ENCODE measurements around the gene BRD2. TPM values are rescaled to one million over a fixed set of nuclear protein-coding genes. Genes with fewer than 3 reads are reported as not detected.

The BRD2 gene
- 63.7 and 73.2 TPM in 2 replicates for total RNA-seq

DNA sequence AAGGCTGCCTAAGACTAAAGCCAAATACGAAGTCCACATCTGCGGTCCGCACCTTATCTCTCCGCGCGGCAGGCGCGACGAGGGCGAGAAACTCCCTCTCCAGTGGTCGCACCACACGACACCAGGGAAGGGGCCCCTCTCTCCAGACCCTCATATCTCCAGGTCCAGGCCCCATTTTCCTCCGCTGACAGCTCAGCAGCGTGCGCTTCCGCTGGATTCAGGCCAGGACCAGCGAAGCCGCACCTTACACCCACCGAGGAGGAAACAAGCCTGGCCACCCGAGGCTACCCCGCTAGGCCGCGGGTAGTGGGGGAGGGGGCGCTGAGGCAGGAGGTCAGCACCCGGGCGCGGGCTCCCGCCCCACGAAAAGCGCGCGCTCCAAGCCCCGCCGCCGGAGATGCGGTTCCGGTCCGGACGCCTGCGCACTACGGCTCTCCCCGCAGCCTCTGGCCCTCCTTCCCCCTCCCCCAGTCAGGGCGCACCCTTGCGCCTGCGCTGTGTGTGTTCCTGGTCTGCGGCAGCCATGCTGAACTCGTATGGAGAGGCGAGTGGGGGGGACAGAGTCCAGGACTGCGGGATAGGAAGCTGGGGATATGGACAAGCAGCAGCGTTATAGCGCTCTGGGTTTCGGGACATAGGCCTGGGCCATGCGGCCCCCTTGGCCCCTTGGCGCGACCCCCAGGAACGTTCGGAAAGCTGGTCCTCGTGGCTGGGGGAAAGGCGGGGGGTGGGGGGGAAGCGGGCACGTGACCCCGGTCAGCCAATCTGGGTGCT is at the start of gene BRD2:
TSS of gene BRD2 (plus strand) at position 502 of the 774 bp plus-strand sequence. CDS start 4,305 bp downstream, outside the sequence.

DNA sequence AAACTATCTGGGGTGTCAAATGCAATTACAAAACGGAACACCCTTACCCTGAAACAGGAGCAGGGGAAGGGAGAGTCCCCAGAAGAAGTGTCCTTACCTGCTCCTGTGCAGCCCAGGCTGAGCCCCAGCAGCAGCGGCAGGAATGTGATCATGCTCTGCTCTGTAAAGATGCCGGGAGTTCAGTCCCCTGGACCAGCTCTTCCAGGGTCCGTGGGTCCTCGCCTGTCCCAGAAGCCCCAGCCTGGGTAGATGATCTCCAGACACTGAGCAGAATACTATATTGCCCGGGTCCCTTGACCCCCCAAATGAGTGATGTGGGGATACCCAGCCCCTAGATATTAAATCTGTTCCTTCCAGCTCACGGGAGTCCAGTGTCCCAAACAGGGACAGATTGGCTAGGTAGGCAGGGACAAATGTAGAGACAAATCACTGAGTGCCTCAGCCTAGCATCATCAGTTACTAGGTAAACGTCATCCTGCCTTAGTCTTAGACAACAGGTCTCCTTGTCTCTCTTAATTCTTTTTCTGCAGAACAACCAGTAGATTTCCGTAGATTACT is 27.7 kb upstream of the BRD2 start, which contains the start of gene HLA-DMB:
TSS of gene HLA-DMB (minus strand) at position 373 of the 558 bp plus-strand sequence. CDS start at position 152, 221 bp downstream.

DNA sequence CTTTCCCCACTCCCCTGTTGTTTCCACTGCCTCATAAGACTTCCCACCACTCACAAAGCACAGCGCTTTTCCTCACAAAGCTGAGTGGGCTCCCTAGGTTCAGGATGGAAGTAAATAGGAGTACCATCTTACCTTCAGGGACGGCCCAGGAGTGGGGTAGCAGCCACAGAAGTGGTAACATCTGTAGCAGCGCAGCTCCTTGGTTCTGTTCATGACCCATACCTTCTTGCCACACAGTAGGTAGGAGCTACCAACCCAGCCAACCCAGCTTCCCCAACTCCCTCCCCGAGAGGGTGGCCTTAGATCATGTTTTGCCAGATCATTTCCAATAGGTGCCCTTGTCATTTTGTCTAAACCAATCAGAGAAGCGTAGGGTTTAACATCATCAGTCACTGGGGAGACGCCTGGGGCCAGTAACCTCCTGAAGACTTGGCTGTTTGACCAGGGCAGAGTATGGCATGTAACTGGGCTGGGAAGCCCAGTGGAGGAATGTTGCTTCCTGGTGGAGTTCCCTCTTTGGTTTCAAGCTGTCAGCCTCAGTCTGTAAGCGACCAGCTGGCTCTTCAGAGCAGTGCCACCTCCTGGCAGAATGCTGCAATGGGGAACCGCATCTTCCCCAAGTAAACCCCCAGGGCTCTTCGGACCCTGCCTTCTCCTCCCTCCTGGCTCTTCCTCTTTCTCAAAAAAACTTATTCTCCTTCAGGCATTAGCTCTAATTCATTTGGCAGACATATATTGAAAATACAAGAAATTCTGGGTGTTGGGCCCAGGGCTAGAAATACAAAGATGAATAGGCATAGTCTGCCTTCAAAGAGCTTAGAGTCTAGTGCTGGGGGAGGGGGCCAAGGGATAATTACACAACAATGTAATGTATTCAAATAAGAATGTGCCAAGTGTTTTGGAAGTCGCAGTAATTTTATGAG is 15.3 kb upstream of the BRD2 start, which contains the start of gene HLA-DMA:
TSS of gene HLA-DMA (minus strand) at position 281 of the 923 bp plus-strand sequence. CDS start at position 220, 61 bp downstream.

DNA sequence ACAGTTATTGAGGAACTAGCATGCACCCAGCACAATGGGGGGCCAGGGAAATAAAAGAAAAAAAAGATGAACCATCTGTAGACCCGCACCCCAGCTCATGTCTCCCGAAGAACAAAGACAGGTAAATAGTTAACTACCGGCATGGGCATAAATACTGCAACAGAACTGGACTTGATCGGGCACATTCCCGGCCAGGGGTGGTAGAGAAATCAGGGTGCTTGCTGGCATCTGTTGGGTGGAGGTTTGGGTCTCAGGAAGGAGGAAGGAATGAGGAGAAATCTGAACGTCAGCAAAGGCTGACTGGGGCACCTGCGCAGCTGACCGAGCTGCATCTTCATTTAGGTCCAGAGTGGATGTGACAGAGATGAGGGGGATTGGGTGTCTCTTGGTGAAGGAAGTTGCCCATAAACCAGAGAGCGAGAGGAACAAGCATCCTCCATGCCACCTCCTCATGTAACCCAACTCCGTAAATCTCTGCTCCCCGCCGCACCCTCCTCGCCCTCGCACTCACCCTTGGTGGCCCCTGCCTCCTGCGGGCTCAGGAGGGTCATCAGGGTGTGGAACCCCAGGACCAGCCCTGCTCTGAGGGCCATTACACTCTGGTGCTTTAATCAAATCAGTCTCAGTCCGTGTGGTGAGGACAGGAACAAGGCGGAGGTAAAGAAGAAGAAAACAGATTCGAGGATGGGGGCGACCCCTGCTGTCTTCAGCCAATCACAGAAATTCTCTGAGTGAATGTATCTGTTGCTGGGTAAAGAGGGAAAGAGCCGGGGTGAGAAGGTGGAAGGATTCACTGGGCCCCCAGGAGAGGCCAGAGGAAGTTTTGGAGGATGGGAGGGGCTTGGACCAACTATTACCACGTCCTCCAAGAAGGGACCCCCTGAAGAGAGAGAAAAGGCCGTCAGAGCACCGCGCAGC is 40.8 kb downstream of the BRD2 start, which contains the start of gene HLA-DOA:
TSS of gene HLA-DOA (minus strand) at position 648 of the 918 bp plus-strand sequence.

Other genes with a start within 250 kb of the BRD2 start
- gene HLA-DQA2, start 227.2 kb upstream of the BRD2 start, total RNA-seq = not detected in 2 replicates
- gene HLA-DQB2, start 205.1 kb upstream of the BRD2 start, total RNA-seq = not detected in 2 replicates
- gene HLA-DOB, start 151.6 kb upstream of the BRD2 start, total RNA-seq = under 0.01 and 0.28 TPM in 2 replicates
- 10.4 and 22.6 TPM in 2 replicates for gene TAP2, start 129.9 kb upstream of the BRD2 start, total RNA-seq
- gene PSMB8, start 124.5 kb upstream of the BRD2 start, total RNA-seq = 29.0 and 54.6 TPM in 2 replicates
- 62.0 and 68.2 TPM in 2 replicates for gene TAP1, start 114.9 kb upstream of the BRD2 start, total RNA-seq
- 35.2 and 52.9 TPM in 2 replicates for gene PSMB9, start 114.4 kb upstream of the BRD2 start, total RNA-seq
- under 0.01 and 1.4 TPM in 2 replicates for gene HLA-DMB, start 27.6 kb upstream of the BRD2 start, total RNA-seq
- gene HLA-DMA, start 15.5 kb upstream of the BRD2 start, total RNA-seq = 2.1 and 6.2 TPM in 2 replicates
- not detected in 2 replicates for gene HLA-DOA, start 41.0 kb downstream of the BRD2 start, total RNA-seq
- 1.9 and 2.8 TPM in 2 replicates for gene HLA-DPA1, start 105.1 kb downstream of the BRD2 start, total RNA-seq
- gene HLA-DPB1, start 107.4 kb downstream of the BRD2 start, total RNA-seq = 22.3 and 26.8 TPM in 2 replicates
- 0.19 and 0.56 TPM in 2 replicates for gene COL11A2, start 223.9 kb downstream of the BRD2 start, total RNA-seq
- 22.8 and 23.8 TPM in 2 replicates for gene RXRB, start 232.1 kb downstream of the BRD2 start, total RNA-seq
- gene SLC39A7, start 232.3 kb downstream of the BRD2 start, total RNA-seq = 145 and 250 TPM in 2 replicates
- 4.6 and 9.0 TPM in 2 replicates for gene HSD17B8, start 236.1 kb downstream of the BRD2 start, total RNA-seq
- gene RING1, start 239.9 kb downstream of the BRD2 start, total RNA-seq = 22.8 TPM in 2 replicates

All from regular cardiac myocyte (primary cell).